ENCODE data around the gene LRRC8B. TPM values are rescaled to one million over a fixed set of nuclear protein-coding genes. Genes with fewer than 3 reads are reported as not detected.
"Not testable (repeated sequence)": the region's sequence is repeated elsewhere in the genome, so short reads cannot be mapped to it uniquely, and the experiment has no call there.

The LRRC8B gene
- total RNA-seq, 3 donors from 2014 or later = 11.5 to 25.3 (median 12.3) TPM

DNA sequence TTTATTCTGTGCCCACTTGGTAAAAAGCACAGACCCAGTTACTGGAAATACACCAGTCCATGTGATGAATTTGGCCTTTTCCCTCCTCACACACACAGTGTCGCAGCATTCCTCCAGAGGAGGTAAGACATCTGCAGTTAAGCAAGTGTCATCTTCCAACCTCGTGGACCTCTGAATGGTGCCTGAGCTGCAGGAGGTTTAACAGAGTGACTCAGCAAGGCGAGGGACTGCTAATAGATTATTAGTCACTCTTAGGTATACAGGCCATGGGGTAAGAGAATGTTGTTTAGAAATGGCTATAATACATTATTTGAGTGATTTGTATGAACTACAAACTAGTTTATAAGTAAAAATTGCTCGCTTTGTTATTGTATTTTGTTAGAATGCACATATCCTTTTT is 8.6 kb upstream of the LRRC8B start:
- DNase-seq (ENCODE audit: low spot score in 2 of 2) = no peak
- Histone ChIP-seq H3K9me3 (no peaks in the 10 kb centered on the region), H3K27ac (no peak overlapping the region), H3K27me3 (no peaks in the 10 kb centered on the region), H3K4me1 (no peaks in the 10 kb centered on the region), H3K36me3 (no peaks in the 10 kb centered on the region), H3K4me3 (no peak overlapping the region)
- TF ChIP-seq, protein P1, sequence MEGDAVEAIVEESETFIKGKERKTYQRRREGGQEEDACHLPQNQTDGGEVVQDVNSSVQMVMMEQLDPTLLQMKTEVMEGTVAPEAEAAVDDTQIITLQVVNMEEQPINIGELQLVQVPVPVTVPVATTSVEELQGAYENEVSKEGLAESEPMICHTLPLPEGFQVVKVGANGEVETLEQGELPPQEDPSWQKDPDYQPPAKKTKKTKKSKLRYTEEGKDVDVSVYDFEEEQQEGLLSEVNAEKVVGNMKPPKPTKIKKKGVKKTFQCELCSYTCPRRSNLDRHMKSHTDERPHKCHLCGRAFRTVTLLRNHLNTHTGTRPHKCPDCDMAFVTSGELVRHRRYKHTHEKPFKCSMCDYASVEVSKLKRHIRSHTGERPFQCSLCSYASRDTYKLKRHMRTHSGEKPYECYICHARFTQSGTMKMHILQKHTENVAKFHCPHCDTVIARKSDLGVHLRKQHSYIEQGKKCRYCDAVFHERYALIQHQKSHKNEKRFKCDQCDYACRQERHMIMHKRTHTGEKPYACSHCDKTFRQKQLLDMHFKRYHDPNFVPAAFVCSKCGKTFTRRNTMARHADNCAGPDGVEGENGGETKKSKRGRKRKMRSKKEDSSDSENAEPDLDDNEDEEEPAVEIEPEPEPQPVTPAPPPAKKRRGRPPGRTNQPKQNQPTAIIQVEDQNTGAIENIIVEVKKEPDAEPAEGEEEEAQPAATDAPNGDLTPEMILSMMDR (IDR thresholded peaks at IDR 0.05) = no peak
- TF ChIP-seq POLR2AphosphoS5 (IDR thresholded peaks at IDR 0.05) (no peak), POLR2A (IDR thresholded peaks at IDR 0.05) (no peak)
- intact Hi-C loops (cut with DNase I; ENCODE audit: low total_unique reads) = loop anchor here (10.0 kb wide), 1 partner anchor 1519 kb away; no protein-coding TSS in a partner anchor

DNA sequence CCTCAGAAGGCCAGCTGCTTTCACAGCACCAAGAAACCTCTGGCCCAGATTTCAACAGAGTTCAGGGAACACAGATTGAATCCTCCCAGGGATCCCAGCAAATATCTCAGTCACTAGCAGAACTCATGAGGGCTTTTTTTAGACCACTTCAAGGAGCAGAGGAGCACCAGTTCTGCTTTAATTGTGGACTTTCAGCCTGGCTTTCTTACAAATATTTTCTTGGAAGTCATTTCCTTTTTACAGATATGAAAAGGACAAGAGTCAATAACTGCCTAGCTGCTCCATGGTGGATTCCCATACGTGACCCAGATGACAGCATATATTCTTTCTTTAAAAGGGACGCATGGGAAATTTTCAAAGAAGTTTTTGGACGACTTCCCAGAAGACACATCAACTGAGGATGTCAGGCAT is 6.4 kb upstream of the LRRC8B start:
- Histone ChIP-seq H3K4me1 (no peaks in the 10 kb centered on the region), H3K9me3 (no peaks in the 10 kb centered on the region), H3K36me3 (no peaks in the 10 kb centered on the region), H3K4me3 (no peak overlapping the region), H3K27me3 (no peaks in the 10 kb centered on the region), H3K27ac (peak overlapping the region in 1 of 2 donors; percentile 53)
- TF ChIP-seq POLR2AphosphoS5 (IDR thresholded peaks at IDR 0.05) = no peak
- TF ChIP-seq, protein P1 (IDR thresholded peaks at IDR 0.05) = no peak
- TF ChIP-seq POLR2A (IDR thresholded peaks at IDR 0.05) = no peak
- DNase-seq (ENCODE audit: low spot score in 2 of 2) = no peak
- intact Hi-C loops (cut with DNase I; ENCODE audit: low total_unique reads) = loop anchor here (10.0 kb wide), 1 partner anchor 1517 kb away; no protein-coding TSS in a partner anchor

DNA sequence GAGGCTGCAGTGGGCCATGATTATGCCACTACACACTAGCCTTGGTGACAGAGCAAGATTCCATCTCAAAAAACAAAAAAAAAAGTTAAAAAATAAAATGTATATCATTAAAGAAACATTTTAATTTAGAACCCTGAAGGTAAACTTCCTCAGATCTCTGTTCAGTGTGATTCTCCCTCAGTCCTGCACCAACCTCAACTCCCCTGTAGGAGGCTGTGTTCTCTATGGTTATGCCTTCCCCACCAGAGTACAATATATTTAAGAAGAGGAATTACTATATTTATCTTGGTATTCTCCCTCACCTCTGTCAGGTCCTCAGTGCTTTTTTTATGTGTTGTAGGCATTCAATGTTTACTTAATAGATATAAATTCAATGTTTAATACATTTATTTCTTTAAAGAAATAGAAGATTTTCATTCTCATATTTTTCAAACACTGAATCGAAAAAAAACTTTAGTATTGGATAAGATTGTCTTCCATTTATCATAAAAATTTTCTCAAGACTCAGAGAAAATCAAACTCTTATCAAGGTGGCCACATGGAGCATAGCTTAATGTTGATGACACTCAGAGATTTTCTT is 4.8 kb upstream of the LRRC8B start:
- no peak for TF ChIP-seq POLR2A (IDR thresholded peaks at IDR 0.05)
- TF ChIP-seq, protein P1 (IDR thresholded peaks at IDR 0.05) = peak; percentile 13 to 30 (median 27)
- no peaks in the 10 kb centered on the region for H3K4me1 ChIP-seq
- no peaks in the 10 kb centered on the region for H3K27me3 ChIP-seq
- no peak overlapping the region for H3K4me3 ChIP-seq
- H3K27ac ChIP-seq = no peak overlapping the region
- H3K9me3 ChIP-seq = no peaks in the 10 kb centered on the region
- H3K36me3 ChIP-seq = no peaks in the 10 kb centered on the region
- DNase-seq (ENCODE audit: low spot score in 2 of 2) = no peak
- intact Hi-C loops (cut with DNase I; ENCODE audit: low total_unique reads) = loop anchor here (10.0 kb wide), 1 partner anchor 1515 kb away; no protein-coding TSS in a partner anchor

DNA sequence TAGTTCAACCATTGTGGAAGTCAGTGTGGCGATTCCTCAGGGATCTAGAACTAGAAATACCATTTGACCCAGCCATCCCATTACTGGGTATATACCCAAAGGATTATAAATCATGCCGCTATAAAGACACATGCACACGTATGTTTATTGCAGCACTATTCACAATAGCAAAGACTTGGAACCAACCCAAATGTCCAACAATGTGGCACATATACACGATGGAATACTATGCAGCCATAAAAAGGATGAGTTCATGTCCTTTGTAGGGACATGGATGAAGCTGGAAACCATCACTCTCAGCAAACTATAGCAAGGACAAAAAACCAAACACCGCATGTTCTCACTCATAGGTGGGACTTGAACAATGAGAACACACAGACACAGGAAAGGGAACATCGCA is 2.7 kb upstream of the LRRC8B start:
- H3K4me1 ChIP-seq; H3K27ac ChIP-seq; H3K4me3 ChIP-seq; intact Hi-C loops (cut with DNase I; ENCODE audit: low total_unique reads); DNase-seq (ENCODE audit: low spot score in 2 of 2); H3K9me3 ChIP-seq; H3K36me3 ChIP-seq; H3K27me3 ChIP-seq: not testable (repeated sequence)

DNA sequence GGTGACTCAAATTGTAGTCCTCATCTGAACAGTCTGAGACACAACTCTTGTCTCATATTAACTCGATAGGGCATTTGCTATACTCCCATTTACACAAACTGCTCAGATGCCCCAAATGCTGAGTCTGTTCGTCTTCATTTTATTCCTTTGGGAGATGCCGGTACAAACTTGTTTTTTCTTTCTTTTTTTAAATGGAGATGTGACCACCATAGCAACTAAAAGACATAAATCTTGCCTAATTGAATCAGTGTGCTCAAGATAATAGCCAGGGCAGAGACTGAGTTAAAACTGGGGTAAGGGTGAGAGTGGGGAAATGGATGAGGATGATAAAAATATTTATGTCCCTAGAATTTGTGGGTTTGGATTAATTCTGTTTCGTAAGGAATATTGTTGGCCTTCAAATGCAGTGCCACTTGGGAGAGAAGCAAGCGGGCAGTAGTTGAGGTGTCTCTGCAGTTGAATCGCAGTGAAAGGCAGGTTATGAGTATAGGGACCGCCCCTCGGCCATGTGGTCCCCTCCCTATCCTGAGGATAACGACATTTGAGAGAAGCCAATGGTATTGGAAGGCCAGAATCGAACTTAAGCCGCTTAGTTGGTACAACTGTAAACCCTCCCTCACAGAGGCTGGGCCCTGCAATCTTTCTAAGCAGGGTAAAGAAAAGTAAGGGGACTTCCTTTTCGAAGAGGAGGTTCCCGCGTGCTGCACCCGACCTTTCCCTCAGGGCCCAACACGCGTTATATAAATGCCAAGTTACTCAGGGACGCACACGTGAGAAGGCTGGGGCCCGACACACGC is 859 bp upstream of the LRRC8B start:
- Histone ChIP-seq H3K27me3 (no peaks in the 10 kb centered on the region), H3K36me3 (no peaks in the 10 kb centered on the region), H3K4me3 (peak overlapping the region; percentile 66 to 96 (median 95)), H3K9me3 (no peaks in the 10 kb centered on the region), H3K27ac (peak overlapping the region; percentile 89 to 97), H3K4me1 (peaks cover 0 to 3% of the 10 kb centered on the region in 2 donors)
- peak; percentile 36 to 52 for DNase-seq (ENCODE audit: low spot score in 2 of 2)
- intact Hi-C loops (cut with DNase I; ENCODE audit: low total_unique reads) = no loop called here
- TF ChIP-seq POLR2AphosphoS5 (IDR thresholded peaks at IDR 0.05) = no peak
- TF ChIP-seq, protein P1 (IDR thresholded peaks at IDR 0.05) = no peak
- TF ChIP-seq POLR2A (IDR thresholded peaks at IDR 0.05) = no peak

Measured in breast epithelium (tissue), 4 donors.